Erythroblast (primary cell): Measurements from ENCODE around the gene PANK3.
A peak's percentile ranks its signal among the peaks of the same experiment; 100 is the strongest.
"Not testable (repeated sequence)": the region's sequence is repeated elsewhere in the genome, so short reads cannot be mapped to it uniquely, and the experiment has no call there.

Source experiments
- DNase-seq, 2 experiments: peaks; one replicate each; lab custom pipeline; 2025; lab: John Stamatoyannopoulos, UW
- GATA1 ChIP-seq: IDR thresholded peaks from 2 replicates; pipeline ENCODE4 v1.6.1; 2011; ENCODE audit warnings: low read depth, mild to moderate bottlenecking, control low read depth, low read length, moderate library complexity
- POLR2A ChIP-seq: IDR thresholded peaks from 2 replicates; pipeline ENCODE4 v1.6.1; 2011; ENCODE audit warnings: mild to moderate bottlenecking, low read length

PANK3 gene

GRCh38 chr5:168604436-168604835 is 25.3 kb upstream of the PANK3 start:
- DNase-seq, result no peak
- TF ChIP-seq GATA1, result no peak
- no peak for TF ChIP-seq POLR2A

- TF ChIP-seq POLR2A (no peak), GATA1 (no peak)
- no peak for DNase-seq
Measured at GRCh38 chr5:168603746-168604145, 24.6 kb upstream of the PANK3 start.

- no peak for DNase-seq
- TF ChIP-seq POLR2A, result no peak
- TF ChIP-seq GATA1, result no peak
Measured at GRCh38 chr5:168602517-168602916, 23.3 kb upstream of the PANK3 start.

- TF ChIP-seq POLR2A (no peak), GATA1 (no peak)
- no peak for DNase-seq
Measured at GRCh38 chr5:168601972-168602371, 22.8 kb upstream of the PANK3 start.

GRCh38 chr5:168600409-168600808 is 21.2 kb upstream of the PANK3 start:
- DNase-seq, result no peak
- TF ChIP-seq POLR2A (no peak), GATA1 (no peak)

GRCh38 chr5:168599826-168600225 is 20.7 kb upstream of the PANK3 start:
- DNase-seq, result no peak

GRCh38 chr5:168598639-168599038 is 19.5 kb upstream of the PANK3 start:
- no peak for TF ChIP-seq POLR2A
- no peak for TF ChIP-seq GATA1
- DNase-seq, result no peak

More at GRCh38 chr5:168599826-168600225, 20.7 kb upstream of the PANK3 start:
- TF ChIP-seq GATA1, result no peak
- no peak for TF ChIP-seq POLR2A

GRCh38 chr5:168596927-168597326 is 17.8 kb upstream of the PANK3 start:
- TF ChIP-seq GATA1, result no peak
- TF ChIP-seq POLR2A, result no peak
- no peak for DNase-seq

GRCh38 chr5:168596122-168596521 is 17.0 kb upstream of the PANK3 start:
- DNase-seq, result not testable (repeated sequence)

GRCh38 chr5:168592014-168592368 is 12.8 kb upstream of the PANK3 start:
- DNase-seq, result no peak
- no peak for TF ChIP-seq GATA1
- no peak for TF ChIP-seq POLR2A

GRCh38 chr5:168591302-168592013 is 12.3 kb upstream of the PANK3 start:
- no peak for DNase-seq
- TF ChIP-seq POLR2A (no peak), GATA1 (no peak)

- no peak for TF ChIP-seq POLR2A
- TF ChIP-seq GATA1, result no peak
- DNase-seq, result no peak
Measured at GRCh38 chr5:168590666-168591065, 11.5 kb upstream of the PANK3 start.

GRCh38 chr5:168587987-168588386 is 8.8 kb upstream of the PANK3 start:
- TF ChIP-seq POLR2A (no peak), GATA1 (no peak)
- DNase-seq, result no peak

- DNase-seq, result no peak
- no peak for TF ChIP-seq POLR2A
- no peak for TF ChIP-seq GATA1
Measured at GRCh38 chr5:168585119-168585856, 6.1 kb upstream of the PANK3 start.

GRCh38 chr5:168583742-168584482 is 4.7 kb upstream of the PANK3 start:
- TF ChIP-seq POLR2A (no peak), GATA1 (no peak)
- DNase-seq, result no peak

GRCh38 chr5:168580814-168581469 is 1.8 kb upstream of the PANK3 start:
- DNase-seq, result peak; percentile 24 to 34
